ENCODE results near the gene AIG1.
"Not testable (repeated sequence)": the region's sequence is repeated elsewhere in the genome, so short reads cannot be mapped to it uniquely, and the experiment has no call there.

GRCh38 chr6:143246166-143246775, 185.6 kb downstream of the AIG1 start:
- TF ChIP-seq, protein P1, sequence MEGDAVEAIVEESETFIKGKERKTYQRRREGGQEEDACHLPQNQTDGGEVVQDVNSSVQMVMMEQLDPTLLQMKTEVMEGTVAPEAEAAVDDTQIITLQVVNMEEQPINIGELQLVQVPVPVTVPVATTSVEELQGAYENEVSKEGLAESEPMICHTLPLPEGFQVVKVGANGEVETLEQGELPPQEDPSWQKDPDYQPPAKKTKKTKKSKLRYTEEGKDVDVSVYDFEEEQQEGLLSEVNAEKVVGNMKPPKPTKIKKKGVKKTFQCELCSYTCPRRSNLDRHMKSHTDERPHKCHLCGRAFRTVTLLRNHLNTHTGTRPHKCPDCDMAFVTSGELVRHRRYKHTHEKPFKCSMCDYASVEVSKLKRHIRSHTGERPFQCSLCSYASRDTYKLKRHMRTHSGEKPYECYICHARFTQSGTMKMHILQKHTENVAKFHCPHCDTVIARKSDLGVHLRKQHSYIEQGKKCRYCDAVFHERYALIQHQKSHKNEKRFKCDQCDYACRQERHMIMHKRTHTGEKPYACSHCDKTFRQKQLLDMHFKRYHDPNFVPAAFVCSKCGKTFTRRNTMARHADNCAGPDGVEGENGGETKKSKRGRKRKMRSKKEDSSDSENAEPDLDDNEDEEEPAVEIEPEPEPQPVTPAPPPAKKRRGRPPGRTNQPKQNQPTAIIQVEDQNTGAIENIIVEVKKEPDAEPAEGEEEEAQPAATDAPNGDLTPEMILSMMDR (IDR thresholded peaks at IDR 0.05; ENCODE audit: low read length): not testable (repeated sequence)
- TF ChIP-seq EZH2 (IDR thresholded peaks at IDR 0.05; ENCODE audit: borderline replicate concordance, low read length): not testable (repeated sequence)

Measured in OCI-LY1 (cell line).